HG03045 (cell line): ENCODE measurements around the gene P3H2.

Source experiments
- ATAC-seq: cut with Tn5 transposase; IDR thresholded peaks from one replicate; pipeline ENCODE4 v1.9.1; 2021; ENCODE audit warnings: mild to moderate bottlenecking, moderate library complexity; ENCODE audit not compliant: unreplicated experiment

Gene P3H2

GRCh38 chr3:190125436-190126068 lies 4.9 kb upstream of the P3H2 start:
- no peak for ATAC-seq

GRCh38 chr3:190124067-190124466 lies 3.4 kb upstream of the P3H2 start:
- ATAC-seq = no peak

GRCh38 chr3:190122198-190122771 lies 1.6 kb upstream of the P3H2 start:
- no peak for ATAC-seq

GRCh38 chr3:190121383-190121782 lies 686 bp upstream of the P3H2 start:
- no peak for ATAC-seq

- no peak for ATAC-seq
Observed at GRCh38 chr3:190121061-190121377, 322 bp upstream of the P3H2 start.

GRCh38 chr3:190119461-190120268 lies 1.0 kb downstream of the P3H2 start:
- peak; percentile 21 for ATAC-seq

GRCh38 chr3:190118438-190118837 lies 2.3 kb downstream of the P3H2 start:
- ATAC-seq = no peak

GRCh38 chr3:190117981-190118380 lies 2.7 kb downstream of the P3H2 start:
- ATAC-seq = no peak

- ATAC-seq = no peak
Observed at GRCh38 chr3:190116551-190117067, 4.1 kb downstream of the P3H2 start.

- no peak for ATAC-seq
Observed at GRCh38 chr3:190110826-190111225, 9.9 kb downstream of the P3H2 start.

- no peak for ATAC-seq
Observed at GRCh38 chr3:190109441-190109840, 11.3 kb downstream of the P3H2 start.

GRCh38 chr3:190108804-190109203 lies 11.9 kb downstream of the P3H2 start:
- no peak for ATAC-seq

GRCh38 chr3:190105876-190106275 lies 14.8 kb downstream of the P3H2 start:
- ATAC-seq = no peak

- no peak for ATAC-seq
Observed at GRCh38 chr3:190101320-190102011, 19.2 kb downstream of the P3H2 start.

- ATAC-seq = no peak
Observed at GRCh38 chr3:190099099-190099498, 21.6 kb downstream of the P3H2 start.

- no peak for ATAC-seq
Observed at GRCh38 chr3:190097617-190098016, 23.1 kb downstream of the P3H2 start.

- no peak for ATAC-seq
Observed at GRCh38 chr3:190097025-190097424, 23.7 kb downstream of the P3H2 start.

- ATAC-seq = no peak
Observed at GRCh38 chr3:190096345-190096744, 24.4 kb downstream of the P3H2 start.

- ATAC-seq = no peak
Observed at GRCh38 chr3:190094160-190094718, 26.5 kb downstream of the P3H2 start.

GRCh38 chr3:190092250-190092649 lies 28.4 kb downstream of the P3H2 start:
- ATAC-seq = no peak

GRCh38 chr3:190089711-190090110 lies 31.0 kb downstream of the P3H2 start:
- peak; percentile 71 for ATAC-seq
